Ectodermal cell (in vitro differentiated cells): ENCODE results near the gene CRX.
"Not testable (repeated sequence)": the region's sequence is repeated elsewhere in the genome, so short reads cannot be mapped to it uniquely, and the experiment has no call there.

Experiments
- H3K27ac ChIP-seq: 2 replicates; pipeline ENCODE4 v1.7.0; 2013; ENCODE audit warnings: mild to moderate bottlenecking, low read depth, low read length; ENCODE audit not compliant: insufficient read depth, poor library complexity, severe bottlenecking
- H3K27me3 ChIP-seq: 2 replicates; pipeline ENCODE4 v1.7.0; 2013; ENCODE audit warnings: mild to moderate bottlenecking, low read length; ENCODE audit not compliant: insufficient read depth, control insufficient read depth, poor library complexity, severe bottlenecking
- H3K36me3 ChIP-seq: one replicate; pipeline ENCODE4 v1.7.0; 2013; ENCODE audit warnings: low read length; ENCODE audit not compliant: control insufficient read depth, insufficient read depth
- H3K4me1 ChIP-seq: one replicate; pipeline ENCODE4 v1.7.0; 2013; ENCODE audit warnings: low read length; ENCODE audit not compliant: control insufficient read depth, insufficient read depth
- H3K4me3 ChIP-seq: 2 replicates; pipeline ENCODE4 v1.7.0; 2013; ENCODE audit warnings: low read depth, low read length, control low read depth; ENCODE audit not compliant: insufficient read depth
- H3K9me3 ChIP-seq: 2 replicates; pipeline ENCODE4 v1.7.0; 2013; ENCODE audit warnings: mild to moderate bottlenecking, low read length, moderate library complexity; ENCODE audit not compliant: control insufficient read depth
- WGBS, 2 experiments: methylation state at CpG; one replicate each; pipeline ENCODE4 v1.1.7; 2013; ENCODE audit warnings: missing lambda C conversion rate in 2 of 2; 5-methylcytosine and 5-hydroxymethylcytosine counted together

Gene CRX

DNA sequence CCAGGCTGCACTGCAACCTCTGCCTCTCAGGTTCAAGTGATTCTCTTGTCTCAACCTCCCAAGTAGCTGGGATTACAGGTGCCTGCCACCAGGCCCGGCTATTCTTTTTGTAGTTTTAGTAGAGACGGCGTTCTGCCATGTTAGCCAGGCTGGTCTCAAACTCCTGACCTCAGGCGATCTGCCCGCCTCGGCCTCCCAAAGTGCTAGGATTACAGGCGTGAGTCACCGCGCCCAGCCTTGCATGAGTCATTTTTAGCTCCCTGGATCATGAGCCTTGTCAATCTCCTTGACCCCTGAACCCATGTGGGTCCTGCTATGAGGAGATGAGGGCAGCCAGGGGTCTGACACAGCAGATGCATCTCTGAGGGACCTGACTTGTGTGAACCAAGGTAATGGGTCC lies 36.5 kb downstream of the CRX start:
- not testable (repeated sequence) for H3K27me3 ChIP-seq, H3K4me1 ChIP-seq, H3K36me3 ChIP-seq, H3K27ac ChIP-seq, H3K9me3 ChIP-seq, H3K4me3 ChIP-seq
- 91 to 95% methylated on average over 9 of the region's 9 CpGs for WGBS, 2 experiments

- not testable (repeated sequence) for H3K4me3 ChIP-seq, H3K4me1 ChIP-seq, H3K9me3 ChIP-seq, H3K27me3 ChIP-seq, H3K36me3 ChIP-seq, H3K27ac ChIP-seq
- 92 to 95% methylated on average over 9 of the region's 9 CpGs for WGBS, 2 experiments
Measured at GRCh38 chr19:47858646-47859285, 37.0 kb downstream of the CRX start, which contains the start of gene TPRX2. Gene TPRX2, plus strand, starts transcription at chr19:47859235. Its CDS starts 12 bp downstream, at chr19:47859247.

GRCh38 chr19:47859838-47860237 lies 38.1 kb downstream of the CRX start:
- not testable (repeated sequence) for H3K27me3 ChIP-seq, H3K4me1 ChIP-seq, H3K36me3 ChIP-seq, H3K4me3 ChIP-seq, H3K9me3 ChIP-seq, H3K27ac ChIP-seq
- 94% methylated on average over 12 to 13 of the region's 17 CpGs for WGBS, 2 experiments

DNA sequence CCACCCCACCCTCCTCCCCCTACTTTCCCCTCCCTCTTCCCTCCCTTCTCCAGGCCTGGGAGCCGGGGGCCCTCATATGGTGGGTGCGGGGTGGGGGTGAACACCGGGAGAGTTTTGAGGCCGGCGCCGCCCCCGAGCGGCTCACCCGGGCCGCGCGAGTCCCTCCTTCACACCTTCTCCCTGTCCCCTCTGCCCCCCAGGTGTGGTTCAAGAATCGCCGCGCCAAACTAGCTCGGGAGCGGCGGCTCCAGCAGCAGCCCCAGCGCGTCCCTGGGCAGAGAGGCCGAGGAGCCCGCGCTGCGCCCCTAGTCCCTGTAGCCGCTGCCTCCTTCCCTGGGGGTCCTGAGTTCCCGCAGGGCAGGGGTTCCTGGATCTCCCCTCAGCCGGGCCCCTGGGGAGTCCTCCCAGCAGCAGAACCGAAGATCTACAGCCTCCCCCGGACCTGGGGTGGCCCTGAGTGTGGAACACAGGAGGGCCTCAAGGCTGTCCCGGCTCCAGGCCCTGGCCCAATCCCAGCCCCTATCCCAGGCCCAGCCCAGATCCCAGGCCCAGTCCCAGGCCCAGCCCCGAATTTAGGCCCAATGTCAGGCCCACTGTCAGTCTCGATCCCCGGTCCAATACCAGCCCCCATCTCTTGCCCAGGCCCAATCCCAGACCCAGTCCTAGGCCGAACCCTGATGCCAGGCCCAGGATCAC lies 39.0 kb downstream of the CRX start:
- Histone ChIP-seq H3K9me3 (no peaks in the 10 kb centered on the region), H3K36me3 (no peaks in the 10 kb centered on the region), H3K4me1 (no peaks in the 10 kb centered on the region), H3K27ac (no peak overlapping the region), H3K27me3 (no peaks in the 10 kb centered on the region), H3K4me3 (no peak overlapping the region)
- WGBS, 2 experiments = 94% methylated on average over 33 to 34 of the region's 34 CpGs

DNA sequence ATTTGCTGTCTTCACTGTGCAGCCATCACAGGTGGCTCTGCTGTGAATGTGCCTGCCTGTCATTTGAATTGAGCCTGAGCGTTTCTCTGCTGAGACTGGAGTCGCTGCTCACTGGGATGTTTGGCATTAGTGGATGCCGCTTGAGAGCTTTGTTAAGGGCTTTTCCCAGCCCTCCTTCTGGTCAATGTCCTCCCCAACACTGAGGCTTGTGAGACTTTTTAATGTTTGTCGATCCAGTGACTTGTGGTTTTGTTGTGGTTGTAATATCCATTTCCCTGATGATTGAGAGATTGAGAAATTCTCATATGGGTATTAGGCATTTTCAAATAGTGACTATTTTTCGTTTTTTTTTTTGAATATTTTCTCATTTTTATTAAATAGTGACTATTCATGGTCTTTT lies 39.9 kb downstream of the CRX start:
- no peaks in the 10 kb centered on the region for H3K9me3 ChIP-seq
- no peaks in the 10 kb centered on the region for H3K36me3 ChIP-seq
- 96% methylated on average over 4 of the region's 5 CpGs for WGBS, 2 experiments
- H3K27me3 ChIP-seq = no peaks in the 10 kb centered on the region
- H3K27ac ChIP-seq = no peak overlapping the region
- H3K4me3 ChIP-seq = no peak overlapping the region
- no peaks in the 10 kb centered on the region for H3K4me1 ChIP-seq

- H3K4me3 ChIP-seq = no peak overlapping the region
- WGBS, 2 experiments = 11 to 16% methylated on average over 13 to 14 of the region's 14 CpGs
- no peaks in the 10 kb centered on the region for H3K27me3 ChIP-seq
- H3K27ac ChIP-seq = peak overlapping the region; percentile 84
- H3K9me3 ChIP-seq = no peaks in the 10 kb centered on the region
- H3K36me3 ChIP-seq = no peaks in the 10 kb centered on the region
- no peaks in the 10 kb centered on the region for H3K4me1 ChIP-seq
Measured at GRCh38 chr19:47863514-47863936, 41.8 kb downstream of the CRX start.

DNA sequence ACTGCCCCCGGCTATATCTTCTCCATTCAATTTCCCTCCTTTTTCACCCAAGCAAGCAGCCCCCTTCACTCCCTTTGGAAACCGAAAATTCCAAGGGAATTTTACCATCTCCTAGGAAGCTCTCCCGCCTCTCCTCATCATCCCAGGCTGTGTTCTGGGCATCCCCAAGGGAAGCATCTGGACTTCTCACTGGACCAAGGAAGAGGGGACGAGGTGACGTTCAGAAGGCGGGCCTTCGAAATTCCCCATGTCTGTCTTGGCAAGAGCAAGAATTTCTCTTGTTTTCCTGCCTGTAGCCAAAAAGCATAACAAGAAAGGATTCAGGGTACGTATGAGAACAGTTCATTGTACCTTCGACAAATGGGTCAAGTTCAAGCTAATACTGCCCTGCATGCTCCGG lies 43.4 kb downstream of the CRX start:
- no peak overlapping the region for H3K27ac ChIP-seq
- H3K9me3 ChIP-seq = no peaks in the 10 kb centered on the region
- no peak overlapping the region for H3K4me3 ChIP-seq
- no peaks in the 10 kb centered on the region for H3K36me3 ChIP-seq
- no peaks in the 10 kb centered on the region for H3K27me3 ChIP-seq
- 80 to 85% methylated on average over 9 to 10 of the region's 10 CpGs for WGBS, 2 experiments
- H3K4me1 ChIP-seq = no peaks in the 10 kb centered on the region

DNA sequence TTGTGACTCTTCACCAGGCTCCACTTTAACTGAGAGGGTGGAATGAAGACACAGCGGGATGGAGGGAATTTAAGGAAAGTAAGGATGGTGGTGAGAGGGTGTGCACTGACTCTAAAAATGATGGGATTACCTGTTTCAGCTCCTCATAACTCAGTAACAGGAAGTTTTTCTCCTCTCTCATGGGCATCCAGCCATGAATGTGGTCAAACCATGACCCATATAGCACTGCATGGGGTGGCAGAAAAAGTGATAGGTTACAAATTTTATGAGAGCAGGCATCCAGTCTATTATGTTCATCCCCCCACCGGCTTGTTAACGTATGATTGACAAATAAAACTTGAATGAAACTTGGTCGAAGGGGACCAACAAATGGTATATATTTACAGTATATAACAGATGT lies 57.2 kb downstream of the CRX start:
- no peaks in the 10 kb centered on the region for H3K27me3 ChIP-seq
- 69 to 71% methylated on average over 4 of the region's 4 CpGs for WGBS, 2 experiments
- H3K4me3 ChIP-seq = no peak overlapping the region
- no peak overlapping the region for H3K27ac ChIP-seq
- H3K9me3 ChIP-seq = no peaks in the 10 kb centered on the region
- H3K36me3 ChIP-seq = no peaks in the 10 kb centered on the region
- H3K4me1 ChIP-seq = no peaks in the 10 kb centered on the region

DNA sequence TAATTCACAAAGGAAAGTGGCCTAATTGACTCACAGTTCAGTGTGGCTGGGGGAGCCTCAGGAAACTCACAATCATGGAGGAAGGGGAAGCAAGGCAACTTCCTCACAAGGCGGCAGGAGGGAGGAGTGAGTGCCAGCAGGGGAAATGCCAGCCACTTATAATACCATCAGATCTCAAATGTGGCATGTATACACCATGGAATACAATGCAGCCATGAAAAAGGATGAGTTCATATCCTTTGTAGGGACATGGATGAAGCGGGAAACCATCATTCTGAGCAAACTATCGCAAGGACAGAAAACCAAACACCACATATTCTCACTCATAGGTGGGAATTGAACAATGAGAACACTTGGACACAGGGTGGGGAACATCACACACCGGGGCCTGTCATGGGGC lies 57.6 kb downstream of the CRX start:
- H3K4me1 ChIP-seq, H3K4me3 ChIP-seq, H3K27ac ChIP-seq, H3K36me3 ChIP-seq, H3K9me3 ChIP-seq, H3K27me3 ChIP-seq: not testable (repeated sequence)
- 47 to 50% methylated on average over 2 to 3 of the region's 4 CpGs for WGBS, 2 experiments

DNA sequence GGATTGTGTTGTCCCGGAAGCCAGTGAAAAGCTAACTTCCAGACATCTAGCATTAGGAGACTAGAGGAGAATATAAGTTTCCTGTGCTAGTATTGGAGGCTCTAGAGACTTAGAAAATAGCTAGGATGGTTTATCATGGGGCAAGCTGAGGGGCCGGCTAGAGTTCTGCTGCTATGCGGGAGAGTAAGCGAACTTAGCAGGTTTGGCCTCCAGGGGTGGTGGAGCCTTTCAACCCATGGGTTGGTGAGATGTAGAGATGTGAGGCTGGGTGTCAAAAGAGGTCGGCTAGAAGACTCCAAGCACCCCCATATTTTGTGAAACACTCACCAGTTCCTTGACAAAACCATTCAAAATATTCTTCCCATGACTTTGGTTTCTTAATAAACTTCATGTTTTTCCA lies 60.0 kb downstream of the CRX start:
- no peaks in the 10 kb centered on the region for H3K27me3 ChIP-seq

More for the DNA sequence above, 60.0 kb downstream of the CRX start:
- Histone ChIP-seq H3K9me3 (no peaks in the 10 kb centered on the region), H3K27ac (no peak overlapping the region), H3K4me1 (no peaks in the 10 kb centered on the region), H3K4me3 (no peak overlapping the region), H3K36me3 (no peaks in the 10 kb centered on the region)
- WGBS, 2 experiments = 75 to 77% methylated on average over 5 of the region's 5 CpGs
